HG03095 (cell line): Measurements from ENCODE around the gene NEU3.
"Not testable (repeated sequence)": the region's sequence is repeated elsewhere in the genome, so short reads cannot be mapped to it uniquely, and the experiment has no call there.

Experiments used
- ATAC-seq: cut with Tn5 transposase; IDR thresholded peaks from one replicate; pipeline ENCODE4 v1.9.1; 2021; ENCODE audit warnings: moderate library complexity; ENCODE audit not compliant: unreplicated experiment

Gene NEU3

GRCh38 chr11:75028724-75029123 lies 40.0 kb downstream of the NEU3 start:
- ATAC-seq: no peak

- ATAC-seq: no peak
These were observed 41.3 kb downstream of the NEU3 start for GRCh38 chr11:75029836-75030631.

GRCh38 chr11:75031224-75031753 lies 42.6 kb downstream of the NEU3 start:
- no peak for ATAC-seq

GRCh38 chr11:75031771-75032549 lies 43.2 kb downstream of the NEU3 start:
- no peak for ATAC-seq

- ATAC-seq: no peak
These were observed 43.8 kb downstream of the NEU3 start for GRCh38 chr11:75032550-75032935.

- ATAC-seq: no peak
These were observed 45.2 kb downstream of the NEU3 start for GRCh38 chr11:75033916-75034315.

GRCh38 chr11:75035256-75035655 lies 46.5 kb downstream of the NEU3 start:
- no peak for ATAC-seq

- no peak for ATAC-seq
These were observed 47.3 kb downstream of the NEU3 start for GRCh38 chr11:75035911-75036565.

- no peak for ATAC-seq
These were observed 51.5 kb downstream of the NEU3 start for GRCh38 chr11:75040167-75040770.

- ATAC-seq: no peak
These were observed 52.5 kb downstream of the NEU3 start for GRCh38 chr11:75041263-75041662.

GRCh38 chr11:75041821-75042220 lies 53.1 kb downstream of the NEU3 start:
- not testable (repeated sequence) for ATAC-seq

- ATAC-seq: not testable (repeated sequence)
These were observed 55.8 kb downstream of the NEU3 start for GRCh38 chr11:75044381-75045170.

GRCh38 chr11:75046668-75047067 lies 57.9 kb downstream of the NEU3 start:
- not testable (repeated sequence) for ATAC-seq

- ATAC-seq: no peak
These were observed 58.5 kb downstream of the NEU3 start for GRCh38 chr11:75047191-75047590.

- not testable (repeated sequence) for ATAC-seq
These were observed 61.0 kb downstream of the NEU3 start for GRCh38 chr11:75049501-75050266.

- ATAC-seq: no peak
These were observed 61.8 kb downstream of the NEU3 start for GRCh38 chr11:75050516-75050915.

- no peak for ATAC-seq
These were observed 62.3 kb downstream of the NEU3 start for GRCh38 chr11:75051043-75051442.

GRCh38 chr11:75052457-75052856 lies 63.7 kb downstream of the NEU3 start:
- no peak for ATAC-seq

- no peak for ATAC-seq
These were observed 66.8 kb downstream of the NEU3 start for GRCh38 chr11:75055511-75055910.
